GM19395 (cell line): ENCODE data around the gene MARCOL.
"Not testable (repeated sequence)": the region's sequence is repeated elsewhere in the genome, so short reads cannot be mapped to it uniquely, and the experiment has no call there.

Source experiments
- ATAC-seq: cut with Tn5 transposase; IDR thresholded peaks from one replicate; pipeline ENCODE4 v1.9.1; 2021; ENCODE audit warnings: mild to moderate bottlenecking, moderate library complexity; ENCODE audit not compliant: unreplicated experiment

MARCOL gene

GRCh38 chr5:148261221-148261620 lies 22.9 kb downstream of the MARCOL start:
- ATAC-seq = no peak

GRCh38 chr5:148267962-148268361 lies 29.6 kb downstream of the MARCOL start:
- ATAC-seq = no peak

- ATAC-seq = no peak
Measured at GRCh38 chr5:148268566-148268965, 30.2 kb downstream of the MARCOL start, which contains the start of gene SPINK13. TSS of gene SPINK13 (plus strand) at chr5:148268794. CDS start at chr5:148270073, 1,279 bp downstream.

GRCh38 chr5:148275129-148275528 lies 36.8 kb downstream of the MARCOL start:
- ATAC-seq = not testable (repeated sequence)

- ATAC-seq = not testable (repeated sequence)
Measured at GRCh38 chr5:148280893-148281292, 42.6 kb downstream of the MARCOL start.

- not testable (repeated sequence) for ATAC-seq
Measured at GRCh38 chr5:148281336-148281735, 43.0 kb downstream of the MARCOL start.

- no peak for ATAC-seq
Measured at GRCh38 chr5:148290271-148291195, 52.2 kb downstream of the MARCOL start.
